ENCODE measurements around the gene SYTL2.

DNA sequence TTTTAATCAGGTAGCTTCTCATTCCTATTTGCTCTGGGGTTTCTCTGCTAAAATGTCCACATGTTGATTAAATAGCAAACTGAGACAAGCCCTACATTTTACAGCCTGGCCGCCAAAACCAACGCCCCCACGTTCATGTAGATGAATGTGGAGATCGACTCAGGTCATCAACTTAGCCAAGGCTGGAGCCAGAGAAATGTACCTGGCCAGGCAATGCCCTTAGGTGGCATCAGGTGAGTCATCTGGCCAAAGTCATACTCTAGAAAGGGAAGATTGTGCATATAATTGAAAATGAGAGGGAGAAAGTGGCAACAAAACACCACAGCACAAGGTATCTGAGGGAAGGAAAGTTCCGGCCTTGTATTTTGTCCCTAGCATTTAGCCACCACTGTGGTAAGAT lies 87.9 kb downstream of the SYTL2 start:
- TF ChIP-seq CTCF (IDR thresholded peaks at IDR 0.05) (no peak), POLR2A (IDR thresholded peaks at IDR 0.05) (no peak), EP300 (IDR thresholded peaks at IDR 0.05) (no peak)

Measured in ovary (tissue), 3 donors.